Cardiac muscle cell (in vitro differentiated cells and primary cell): ENCODE measurements around the gene ASCC3. TPM values are rescaled to one million over a fixed set of nuclear protein-coding genes. Genes with fewer than 3 reads are reported as not detected.

ENCODE experiments used
- DNase-seq, 2 donors: peaks; one replicate each; pipeline versions ENCODE4 v3.0.0 to v3.0.0-alpha.2; 2010 to 2017; ENCODE audit warnings: low read depth in 1 of 2, low spot score in 1 of 2
- H3K27ac ChIP-seq: fragments of 200-600 bp; sonication (generic); 2 replicates; pipeline ENCODE4 v1.5.1; 2016
- H3K27me3 ChIP-seq: fragments of 200-600 bp; sonication (generic); 2 replicates; pipeline ENCODE4 v1.6.0; 2016; ENCODE audit warnings: control low read depth
- H3K36me3 ChIP-seq: fragments of 200-600 bp; sonication (generic); 2 replicates; pipeline ENCODE4 v1.5.1; 2016; ENCODE audit warnings: control low read depth
- H3K4me1 ChIP-seq: fragments of 200-600 bp; sonication (generic); 2 replicates; pipeline ENCODE4 v1.8.1; 2017; ENCODE audit warnings: low read depth, mild to moderate bottlenecking, mixed run types
- H3K4me3 ChIP-seq: fragments of 200-600 bp; sonication (generic); 2 replicates; pipeline ENCODE4 v1.5.1; 2016; ENCODE audit warnings: mild to moderate bottlenecking
- H3K9me3 ChIP-seq: fragments of 200-600 bp; sonication (generic); 2 replicates; pipeline ENCODE4 v1.5.1; 2017; ENCODE audit warnings: low read depth, mild to moderate bottlenecking, control low read depth
- CTCF ChIP-seq: IDR thresholded peaks from 2 replicates; pipeline ENCODE4 v1.5.1; 2012; ENCODE audit warnings: low read depth, mild to moderate bottlenecking, low read length
- polyA plus RNA-seq: library from polyadenylated mRNA; unstranded; fragments of >200 nt; fragmentation: Nextera tagmentation; extraction: Ambion mirVana; gene quantifications from 2 replicates; pipeline ENCODE4 v1.2.1, GENCODE V29; 2016
- total RNA-seq: library from RNA; depleted of rRNA; stranded (reverse); fragments of >200 nt; gene quantifications from 2 replicates; pipeline ENCODE4 v1.2.3, GENCODE V29; 2016

ASCC3 gene
- total and polyA plus RNA-seq, 2 experiments from 2014 or later, result 29.3 to 33.7 TPM

DNA sequence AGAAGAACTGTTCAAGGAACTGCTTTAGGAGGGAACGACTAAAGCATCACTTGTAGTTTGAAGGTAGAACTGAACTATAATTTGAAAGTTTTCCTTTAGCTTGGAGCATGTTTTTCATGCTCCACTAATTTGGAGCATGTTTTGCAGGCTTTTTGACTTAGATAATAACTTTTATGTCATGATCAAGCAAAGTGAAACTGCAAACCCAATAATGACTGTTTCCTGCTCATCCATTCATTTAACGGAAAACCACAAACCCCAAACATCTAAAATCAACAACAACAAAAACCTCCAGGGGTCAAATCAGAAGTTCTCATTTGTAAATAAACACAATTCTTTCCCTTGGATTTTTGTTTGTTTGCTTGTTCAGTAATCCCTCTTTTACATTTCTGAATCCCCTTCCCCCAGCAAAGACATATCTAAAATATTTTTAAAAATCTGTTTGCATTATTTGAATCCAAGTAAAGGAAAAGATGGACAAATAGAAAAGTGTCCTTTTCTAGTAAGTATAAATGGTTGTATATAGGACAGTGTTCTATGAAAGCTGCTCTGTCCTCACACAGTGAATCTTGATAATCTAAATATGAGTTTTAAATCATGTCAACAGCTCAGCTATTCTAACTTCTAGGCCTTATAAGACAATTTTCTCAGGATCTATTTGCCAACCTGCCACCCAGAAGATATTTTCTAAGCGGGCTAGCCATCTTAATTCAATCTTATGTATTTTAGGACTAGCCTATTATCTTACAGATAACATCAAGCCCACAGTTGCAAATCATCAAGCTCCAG, 419.0 kb downstream of the ASCC3 start:
- Histone ChIP-seq H3K9me3 (no peaks in the 10 kb centered on the region), H3K27me3 (peaks cover 100% of the 10 kb centered on the region), H3K4me3 (no peak overlapping the region), H3K36me3 (no peaks in the 10 kb centered on the region), H3K4me1 (peaks cover 6% of the 10 kb centered on the region), H3K27ac (no peak overlapping the region)
- no peak for DNase-seq
- no peak for TF ChIP-seq CTCF

GRCh38 chr6:100461278-100461916, 419.7 kb downstream of the ASCC3 start:
- Histone ChIP-seq H3K27ac (no peak overlapping the region), H3K4me1 (peaks cover 6% of the 10 kb centered on the region), H3K4me3 (no peak overlapping the region), H3K36me3 (no peaks in the 10 kb centered on the region), H3K9me3 (no peaks in the 10 kb centered on the region), H3K27me3 (peaks cover 100% of the 10 kb centered on the region)
- no peak for TF ChIP-seq CTCF
- no peak for DNase-seq

GRCh38 chr6:100460650-100461204, 420.4 kb downstream of the ASCC3 start:
- no peak overlapping the region for H3K4me3 ChIP-seq
- DNase-seq, result no peak
- peaks cover 100% of the 10 kb centered on the region for H3K27me3 ChIP-seq
- H3K27ac ChIP-seq, result no peak overlapping the region
- H3K36me3 ChIP-seq, result no peaks in the 10 kb centered on the region
- TF ChIP-seq CTCF, result peak; percentile 47
- H3K4me1 ChIP-seq, result peaks cover 6% of the 10 kb centered on the region
- H3K9me3 ChIP-seq, result no peaks in the 10 kb centered on the region

DNA sequence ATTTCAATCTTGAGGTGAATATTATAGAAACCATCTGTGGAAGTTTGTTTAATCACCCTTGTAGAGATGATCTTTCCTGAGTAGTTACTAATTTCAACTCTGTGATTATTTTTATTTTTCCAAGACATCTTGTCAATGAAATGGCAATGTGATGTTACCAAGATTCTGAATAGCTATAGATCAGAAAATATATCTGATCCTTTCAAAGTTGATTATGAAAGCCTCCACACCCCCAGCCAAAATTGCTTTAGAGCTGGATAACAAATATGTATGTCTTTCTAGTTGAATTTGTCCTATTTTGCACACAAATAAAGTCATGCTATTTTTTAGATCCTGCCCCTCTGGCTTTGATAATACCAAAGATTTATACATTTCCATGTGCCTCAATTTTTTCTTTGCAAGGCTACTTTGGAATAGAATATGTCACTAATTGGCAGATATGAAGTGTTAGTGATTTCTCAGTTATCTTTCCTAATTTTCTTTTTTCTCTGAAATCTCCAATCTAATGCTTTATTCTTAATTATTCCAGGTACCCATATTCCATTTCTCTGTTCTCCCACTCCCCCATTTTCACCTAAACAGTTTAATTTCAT, 421.4 kb downstream of the ASCC3 start:
- Histone ChIP-seq H3K4me1 (peaks cover 6% of the 10 kb centered on the region), H3K27me3 (peaks cover 100% of the 10 kb centered on the region), H3K9me3 (no peaks in the 10 kb centered on the region)

More for the DNA sequence above, 421.4 kb downstream of the ASCC3 start:
- TF ChIP-seq CTCF, result no peak
- H3K4me3 ChIP-seq, result no peak overlapping the region
- DNase-seq, result no peak
- H3K36me3 ChIP-seq, result no peaks in the 10 kb centered on the region
- H3K27ac ChIP-seq, result no peak overlapping the region
